SK-N-SH (cell line): ENCODE results near the gene SCARF2. TPM values are rescaled to one million over a fixed set of nuclear protein-coding genes. Genes with fewer than 3 reads are reported as not detected.
"Not testable (repeated sequence)": the region's sequence is repeated elsewhere in the genome, so short reads cannot be mapped to it uniquely, and the experiment has no call there.

Experiments used
- CTCF ChIA-PET: fragments of 300-600, 350-600 bp; formaldehyde crosslinking; extraction: SDS; loops from one replicate; lab custom pipeline; 2021; lab: Yijun Ruan, JAX
- POLR2A ChIA-PET: fragments of 350-600 bp; sonication (Branson Sonifier 250); formaldehyde crosslinking; extraction: SDS; loops from one replicate; lab custom pipeline; 2020; ENCODE audit warnings: antibody characterized with exemption, inconsistent platforms; lab: Yijun Ruan, JAX
- DNase-seq: peaks from one replicate; pipeline ENCODE4 v3.0.0; 2012
- H2AFZ ChIP-seq: fragments of 200-600 bp; sonication (generic); 2 replicates; pipeline ENCODE4 v1.8.1; 2016; ENCODE audit warnings: antibody characterized with exemption, mild to moderate bottlenecking, low read depth
- H3F3A ChIP-seq: fragments of 200-600 bp; sonication (generic); replicated peaks from 2 replicates; pipeline ENCODE3; 2016; ENCODE audit warnings: antibody characterized with exemption, mild to moderate bottlenecking; ENCODE audit not compliant: insufficient read depth
- H3K27ac ChIP-seq, 2 experiments: fragments of 200-500 bp in 1 of 2; fragments of 200-600 bp in 1 of 2; sonication (Bioruptor generic) in 1 of 2; sonication (generic), shearing (Covaris generic) in 1 of 2; 2 replicates each; pipeline versions ENCODE4 v1.5.1 to v1.6.1; 2014 to 2016; ENCODE audit warnings: low read depth in 2 of 2, inconsistent platforms in 1 of 2, low read length in 1 of 2, mild to moderate bottlenecking in 1 of 2, mixed read lengths in 1 of 2
- H3K27me3 ChIP-seq: fragments of 200-600 bp; sonication (generic), shearing (Covaris generic); 2 replicates; pipeline ENCODE4 v1.6.1; 2016; ENCODE audit warnings: mixed run types; ENCODE audit not compliant: insufficient read depth
- H3K36me3 ChIP-seq, 2 experiments: fragments of 200-500 bp in 1 of 2; fragments of 200-600 bp in 1 of 2; sonication (Bioruptor generic) in 1 of 2; sonication (generic) in 1 of 2; replicated peaks in 1 of 2; 2 replicates each; pipeline versions ENCODE3 to v1.5.1; 2014 to 2016; ENCODE audit warnings: low read length in 1 of 2, mild to moderate bottlenecking in 1 of 2; ENCODE audit not compliant: insufficient read depth in 2 of 2, control insufficient read depth in 1 of 2
- H3K4me1 ChIP-seq, 2 experiments: fragments of 200-500 bp in 1 of 2; fragments of 200-600 bp in 1 of 2; sonication (Bioruptor generic) in 1 of 2; sonication (generic), shearing (Covaris generic) in 1 of 2; 2 replicates each; pipeline versions ENCODE4 v1.5.1 to v1.6.1; 2014 to 2016; ENCODE audit warnings: low read depth in 1 of 2, low read length in 1 of 2, mixed run types in 1 of 2; ENCODE audit not compliant: insufficient read depth in 2 of 2, control insufficient read depth in 1 of 2
- H3K4me2 ChIP-seq: fragments of 200-600 bp; sonication (generic), shearing (Covaris generic); 2 replicates; pipeline ENCODE4 v1.6.1; 2017; ENCODE audit warnings: mixed run types
- H3K4me3 ChIP-seq, 2 experiments: fragments of 200-500 bp in 1 of 2; fragments of 200-600 bp in 1 of 2; sonication (Bioruptor generic) in 1 of 2; sonication (generic), shearing (Covaris generic) in 1 of 2; 2 replicates each; pipeline versions ENCODE4 v1.5.1 to v1.8.1; 2014 to 2016; ENCODE audit warnings: low read depth in 2 of 2, inconsistent platforms in 1 of 2, low read length in 1 of 2, mild to moderate bottlenecking in 1 of 2, mixed read lengths in 1 of 2, moderate library complexity in 1 of 2
- H3K79me2 ChIP-seq: fragments of 200-600 bp; sonication (generic); 2 replicates; pipeline ENCODE4 v1.8.1; 2017; ENCODE audit warnings: mild to moderate bottlenecking; ENCODE audit not compliant: insufficient read depth
- H3K9ac ChIP-seq: fragments of 200-600 bp; sonication (generic); 2 replicates; pipeline ENCODE4 v1.6.1; 2017; ENCODE audit warnings: mixed run types
- H3K9me2 ChIP-seq: fragments of 200-600 bp; sonication (generic); 2 replicates; pipeline ENCODE4 v1.6.1; 2017; ENCODE audit warnings: mixed run types
- H3K9me3 ChIP-seq: fragments of 200-600 bp; sonication (generic); 2 replicates; pipeline ENCODE4 v1.6.1; 2017; ENCODE audit warnings: mixed run types, mild to moderate bottlenecking, moderate library complexity
- H4K20me1 ChIP-seq: fragments of 200-600 bp; sonication (generic); 2 replicates; pipeline ENCODE4 v1.6.1; 2017; ENCODE audit warnings: mild to moderate bottlenecking, mixed run types; ENCODE audit not compliant: insufficient read depth
- CHD2 ChIP-seq: fragments of 150-350 bp; IDR thresholded peaks from 2 replicates; pipeline ENCODE4 v1.6.1; 2018; ENCODE audit warnings: low read length; ENCODE audit not compliant: partially characterized antibody
- EP300 ChIP-seq, 2 experiments: IDR thresholded peaks; 2 replicates each; pipeline versions ENCODE4 v1.4.0 to v1.6.1; 2012; ENCODE audit warnings: borderline replicate concordance in 1 of 2, low read depth in 1 of 2, low read length in 1 of 2
- GATA2 ChIP-seq: sonication (generic); formaldehyde crosslinking; IDR thresholded peaks from 2 replicates; pipeline ENCODE4 v1.5.0; 2020; ENCODE audit warnings: mild to moderate bottlenecking, missing genetic modification reagents
- NRF1 ChIP-seq: IDR thresholded peaks from 2 replicates; pipeline ENCODE4 v1.6.1; 2012; ENCODE audit warnings: low read depth, mild to moderate bottlenecking, low read length
- POLR2AphosphoS5 ChIP-seq: IDR thresholded peaks from 2 replicates; pipeline ENCODE4 v1.6.1; 2012; ENCODE audit warnings: low read depth, low read length
- TCF12 ChIP-seq: IDR thresholded peaks from 2 replicates; pipeline ENCODE4 v1.4.0; 2012
- USF2 ChIP-seq: fragments of 150-350 bp; IDR thresholded peaks from 2 replicates; pipeline ENCODE4 v1.6.1; 2017; ENCODE audit warnings: antibody characterized with exemption, low read length, low read depth, borderline replicate concordance
- WGBS: methylation state at CpG from one replicate; pipeline ENCODE4 v1.1.6; 2017; ENCODE audit warnings: low lambda C conversion rate; 5-methylcytosine and 5-hydroxymethylcytosine counted together
- polyA plus RNA-seq, 3 experiments: library from polyadenylated mRNA; depleted of rRNA; stranded (reverse); fragments of >200 nt; gene quantifications; 2 replicates each; pipeline ENCODE4 v1.2.3, GENCODE V29; 2012
- TF ChIP-seq, protein P1 (sequence below): IDR thresholded peaks from 2 replicates; pipeline ENCODE4 v1.4.0; 2012; ENCODE audit warnings: low read depth, borderline replicate concordance

SCARF2 gene
- polyA plus RNA-seq, 1 of the 3 experiments (the other 2 are of a cell fraction): 49.0 TPM

DNA sequence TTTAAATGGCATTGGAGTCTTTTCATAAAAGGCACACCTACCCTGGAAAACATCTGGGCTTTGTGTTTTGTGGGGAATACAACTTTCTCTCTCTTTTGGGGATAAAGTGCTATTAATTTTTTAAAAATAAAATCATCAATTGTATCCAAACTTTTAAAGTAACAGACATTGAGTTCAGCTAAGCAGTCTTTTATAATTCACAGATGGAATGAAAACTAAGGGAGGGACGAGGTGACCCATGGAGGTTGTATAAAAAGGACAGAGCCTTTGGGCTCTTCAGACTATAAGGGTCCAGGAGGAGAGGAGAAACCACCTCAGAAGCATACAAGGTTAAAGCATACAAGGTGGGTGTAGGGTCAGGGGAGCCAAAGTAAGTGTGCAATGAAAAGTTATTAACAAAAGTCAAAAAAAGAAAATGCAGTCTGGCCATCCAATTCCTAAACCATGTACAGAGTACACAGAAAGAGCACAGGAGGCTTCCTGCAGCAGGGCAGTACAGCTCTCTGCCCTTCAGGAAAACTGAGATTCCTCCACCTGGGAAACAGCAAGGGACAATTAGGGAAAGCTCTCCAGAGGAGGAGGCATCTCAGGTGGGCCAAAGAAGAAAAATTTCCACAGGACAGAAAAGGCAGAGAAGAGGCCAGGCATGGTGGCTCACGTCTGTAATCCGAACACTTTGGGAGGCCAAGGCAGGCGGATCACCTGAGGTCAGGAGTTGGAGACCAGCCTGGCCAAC lies 47.5 kb upstream of the SCARF2 start:
- Histone ChIP-seq H3K4me2 (no peak overlapping the region), H3K9me2 (no peaks in the 10 kb centered on the region), H3K9me3 (no peaks in the 10 kb centered on the region), H2AFZ (no peak overlapping the region)
- TF ChIP-seq POLR2AphosphoS5 (no peak), EP300 (IDR thresholded peaks at IDR 0.05; ENCODE audit: borderline replicate concordance in 1 of 2, low read depth in 1 of 2, low read length in 1 of 2) (no peak), CHD2 (no peak), GATA2 (CRISPR knock-in tag) (no peak)
- TF ChIP-seq, protein P1, sequence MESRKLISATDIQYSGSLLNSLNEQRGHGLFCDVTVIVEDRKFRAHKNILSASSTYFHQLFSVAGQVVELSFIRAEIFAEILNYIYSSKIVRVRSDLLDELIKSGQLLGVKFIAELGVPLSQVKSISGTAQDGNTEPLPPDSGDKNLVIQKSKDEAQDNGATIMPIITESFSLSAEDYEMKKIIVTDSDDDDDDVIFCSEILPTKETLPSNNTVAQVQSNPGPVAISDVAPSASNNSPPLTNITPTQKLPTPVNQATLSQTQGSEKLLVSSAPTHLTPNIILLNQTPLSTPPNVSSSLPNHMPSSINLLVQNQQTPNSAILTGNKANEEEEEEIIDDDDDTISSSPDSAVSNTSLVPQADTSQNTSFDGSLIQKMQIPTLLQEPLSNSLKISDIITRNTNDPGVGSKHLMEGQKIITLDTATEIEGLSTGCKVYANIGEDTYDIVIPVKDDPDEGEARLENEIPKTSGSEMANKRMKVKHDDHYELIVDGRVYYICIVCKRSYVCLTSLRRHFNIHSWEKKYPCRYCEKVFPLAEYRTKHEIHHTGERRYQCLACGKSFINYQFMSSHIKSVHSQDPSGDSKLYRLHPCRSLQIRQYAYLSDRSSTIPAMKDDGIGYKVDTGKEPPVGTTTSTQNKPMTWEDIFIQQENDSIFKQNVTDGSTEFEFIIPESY: no peak
- TF ChIP-seq, all 33 proteins: peak for 0
- Histone ChIP-seq H3K4me3 (no peak overlapping the region), H3K27ac (no peak overlapping the region), H3K79me2 (peaks cover 29% of the 10 kb centered on the region), H3F3A (no peaks in the 10 kb centered on the region), H3K4me1 (no peaks in the 10 kb centered on the region; a peak in 1 of 4 replicates), H4K20me1 (peaks cover 3% of the 10 kb centered on the region; the same call in 1 of the 2 replicates), H3K36me3 (peaks cover 0 to 8% of the 10 kb centered on the region in 2 experiments), H3K27me3 (no peaks in the 10 kb centered on the region), H3K9ac (no peak overlapping the region)
- ChIA-PET CTCF (interaction anchor here (1.1 to 1.7 kb wide), 4 partner anchors 9 to 67 kb away, joined by 3 to 8 read pairs (median 4); no protein-coding TSS in a partner anchor), POLR2A (no interaction called here)
- DNase-seq: no peak
- 95% methylated on average over 4 of the region's 4 CpGs for WGBS

DNA sequence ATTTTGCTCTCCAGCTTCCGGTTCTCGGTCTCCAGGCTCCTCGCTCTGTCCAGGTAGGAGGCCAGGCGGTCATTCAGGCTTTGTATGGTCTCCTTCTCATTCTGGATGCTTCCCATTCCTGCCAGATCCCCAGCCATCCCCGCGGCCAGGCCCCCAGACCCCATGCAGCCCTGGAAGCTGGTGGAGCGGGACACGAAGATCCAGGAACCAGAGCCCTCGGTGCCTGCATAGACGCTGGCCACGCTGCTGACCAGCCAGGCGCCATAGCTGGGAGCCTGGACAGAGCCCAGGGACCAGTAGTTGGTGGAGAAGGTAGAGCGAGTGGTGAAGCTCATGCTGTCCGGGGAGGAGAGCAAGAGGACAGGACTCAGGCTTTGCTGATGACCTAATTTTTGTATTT lies 46.1 kb upstream of the SCARF2 start:
- H3K4me1 ChIP-seq: no peaks in the 10 kb centered on the region
- peaks cover 0 to 7% of the 10 kb centered on the region in 2 experiments for H3K36me3 ChIP-seq
- POLR2A ChIA-PET: no interaction called here
- no peak overlapping the region for H2AFZ ChIP-seq
- H3K27ac ChIP-seq: no peak overlapping the region
- TF ChIP-seq GATA2 (CRISPR knock-in tag) (no peak), NRF1 (no peak), TCF12 (no peak), USF2 (no peak), POLR2AphosphoS5 (no peak)
- TF ChIP-seq, all 33 proteins: peak for 0
- DNase-seq: no peak
- Histone ChIP-seq H3F3A (no peaks in the 10 kb centered on the region), H4K20me1 (no peaks in the 10 kb centered on the region; the same call in 1 of the 2 replicates), H3K79me2 (peaks cover 30% of the 10 kb centered on the region), H3K4me3 (no peak overlapping the region), H3K27me3 (no peaks in the 10 kb centered on the region), H3K9ac (no peak overlapping the region), H3K9me3 (no peaks in the 10 kb centered on the region), H3K4me2 (no peak overlapping the region), H3K9me2 (no peaks in the 10 kb centered on the region)
- CTCF ChIA-PET: interaction anchor here (1.2 to 1.7 kb wide), 2 partner anchors 10 to 66 kb away, joined by 5 to 8 read pairs; no protein-coding TSS in a partner anchor
- 98% methylated on average over 13 of the region's 14 CpGs for WGBS

DNA sequence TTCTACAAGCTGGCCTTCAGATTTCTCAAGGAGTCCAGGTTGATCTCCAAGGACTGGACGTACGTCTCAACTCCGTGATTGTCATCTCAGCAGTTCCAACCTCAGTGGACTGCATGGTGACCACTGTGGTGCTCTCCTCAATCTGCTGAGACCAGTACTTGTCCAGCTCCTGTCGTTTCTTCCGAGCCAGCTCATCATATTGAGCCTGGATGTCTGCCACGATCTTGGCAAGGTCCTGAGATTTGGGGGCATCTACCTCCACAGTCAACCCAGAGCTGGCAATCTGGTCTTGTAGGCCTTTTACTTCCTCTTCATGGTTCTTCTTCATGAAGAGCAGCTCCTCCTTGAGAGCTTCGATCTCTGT lies 45.5 kb upstream of the SCARF2 start:
- H3K36me3 ChIP-seq, H3K9ac ChIP-seq, DNase-seq, H3K4me2 ChIP-seq, H4K20me1 ChIP-seq, H3K27ac ChIP-seq, H3K9me2 ChIP-seq, H3F3A ChIP-seq, H2AFZ ChIP-seq, H3K4me1 ChIP-seq, H3K27me3 ChIP-seq, H3K4me3 ChIP-seq, POLR2A ChIA-PET, H3K9me3 ChIP-seq: not testable (repeated sequence)
- WGBS: 95% methylated on average over 7 of the region's 7 CpGs
- peaks cover 27% of the 10 kb centered on the region for H3K79me2 ChIP-seq
- CTCF ChIA-PET: interaction anchor here (0.9 kb wide), 1 partner anchor 27 kb away, joined by 3 read pairs; no protein-coding TSS in a partner anchor
